Activated effector memory CD4-positive, alpha-beta T cell treated with Interleukin-2 at 50 U/mL for 16 hours (primary cell): ENCODE results near the gene PIK3IP1.
"Not testable (repeated sequence)": the region's sequence is repeated elsewhere in the genome, so short reads cannot be mapped to it uniquely, and the experiment has no call there.

Source experiments
- DNase-seq: peaks from one replicate; pipeline ENCODE4 v3.0.0-alpha.2; 2020

The PIK3IP1 gene

DNA sequence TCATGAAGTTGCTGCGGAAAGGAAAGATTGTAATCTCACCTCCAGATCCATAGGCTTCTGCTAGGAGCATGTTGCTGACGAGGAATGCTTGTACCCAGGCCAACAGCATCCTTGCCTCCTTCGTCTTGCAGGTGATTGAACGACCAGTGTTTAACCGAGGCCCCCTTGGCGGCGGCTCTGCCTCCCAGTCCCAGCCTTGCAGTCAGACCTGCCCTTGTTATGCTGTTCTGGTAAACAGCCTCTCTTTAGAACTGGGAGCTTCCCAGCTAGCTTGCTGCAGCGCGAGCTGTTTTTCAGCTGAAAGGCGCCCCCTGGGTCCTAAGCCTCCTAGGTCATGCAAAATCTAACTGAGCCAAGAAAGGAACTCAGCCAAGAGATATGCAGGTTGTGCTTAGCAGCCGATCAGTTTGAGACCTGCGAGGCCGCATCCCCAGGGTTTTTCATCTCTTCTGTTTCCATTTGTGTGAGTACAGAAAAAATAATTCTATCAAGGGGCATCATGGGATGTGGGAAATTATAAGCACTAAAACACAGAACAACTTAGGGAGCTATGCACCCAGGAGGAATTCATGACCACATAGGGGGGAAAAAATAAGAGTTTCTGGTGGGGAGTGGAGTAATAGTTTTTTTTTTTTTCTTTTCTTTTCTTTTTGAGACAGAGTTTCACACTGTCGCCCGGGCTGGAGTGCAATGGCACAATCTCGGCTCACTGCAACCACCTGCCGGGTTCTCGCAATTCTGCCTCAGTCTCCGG is at the start of gene PIK3IP1:
Gene PIK3IP1 (minus strand): TSS at position 253 of the 754 bp plus-strand sequence. CDS start 144 bp downstream, at position 109.
- peak; percentile 83 for DNase-seq

- DNase-seq = no peak
Measured at GRCh38 chr22:31341386-31342088, 49.2 kb upstream of the PIK3IP1 start.

DNA sequence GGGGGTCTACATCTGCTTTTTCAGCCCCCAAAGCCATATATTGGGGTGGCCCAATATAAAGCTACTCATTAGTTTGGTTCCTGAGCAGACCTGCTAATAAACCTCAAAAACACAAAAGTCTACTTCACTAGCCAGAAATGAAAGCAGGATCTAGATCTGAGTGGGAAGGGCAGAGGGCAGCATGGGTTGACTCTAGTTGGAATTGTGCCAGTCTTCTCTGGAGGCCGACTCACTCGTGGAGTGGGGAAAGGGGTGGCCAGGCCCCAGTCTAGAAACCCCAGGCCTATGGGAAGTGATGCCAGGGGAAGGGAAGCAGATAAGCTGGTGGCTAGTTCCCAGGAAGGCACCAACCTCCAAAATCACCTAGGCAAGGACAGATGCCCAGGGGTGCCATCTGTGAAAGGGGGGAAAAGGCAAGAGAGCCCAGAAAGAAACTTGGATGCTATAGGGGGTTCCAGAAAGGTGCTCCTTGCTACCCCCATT is 48.5 kb upstream of the PIK3IP1 start:
- no peak for DNase-seq

DNA sequence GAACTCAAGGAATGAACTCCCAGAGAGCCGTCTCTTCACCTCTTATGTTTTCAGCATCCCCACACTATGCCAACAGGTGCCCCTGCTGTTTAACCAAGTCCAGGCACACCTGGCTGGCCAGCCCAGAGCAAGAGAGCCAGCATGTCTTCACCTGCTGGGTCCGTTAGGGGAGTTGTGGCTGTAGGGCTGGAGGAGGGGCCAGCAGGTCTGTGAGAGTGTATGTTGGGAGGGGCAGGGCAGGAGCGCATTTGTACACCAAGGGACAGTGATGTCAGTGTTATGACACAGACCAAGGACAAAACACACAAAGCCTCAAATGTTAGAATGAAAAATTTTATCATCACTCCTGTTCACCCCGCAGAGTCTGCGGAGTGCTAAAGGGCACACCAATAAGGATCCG is 48.1 kb upstream of the PIK3IP1 start:
- no peak for DNase-seq

DNA sequence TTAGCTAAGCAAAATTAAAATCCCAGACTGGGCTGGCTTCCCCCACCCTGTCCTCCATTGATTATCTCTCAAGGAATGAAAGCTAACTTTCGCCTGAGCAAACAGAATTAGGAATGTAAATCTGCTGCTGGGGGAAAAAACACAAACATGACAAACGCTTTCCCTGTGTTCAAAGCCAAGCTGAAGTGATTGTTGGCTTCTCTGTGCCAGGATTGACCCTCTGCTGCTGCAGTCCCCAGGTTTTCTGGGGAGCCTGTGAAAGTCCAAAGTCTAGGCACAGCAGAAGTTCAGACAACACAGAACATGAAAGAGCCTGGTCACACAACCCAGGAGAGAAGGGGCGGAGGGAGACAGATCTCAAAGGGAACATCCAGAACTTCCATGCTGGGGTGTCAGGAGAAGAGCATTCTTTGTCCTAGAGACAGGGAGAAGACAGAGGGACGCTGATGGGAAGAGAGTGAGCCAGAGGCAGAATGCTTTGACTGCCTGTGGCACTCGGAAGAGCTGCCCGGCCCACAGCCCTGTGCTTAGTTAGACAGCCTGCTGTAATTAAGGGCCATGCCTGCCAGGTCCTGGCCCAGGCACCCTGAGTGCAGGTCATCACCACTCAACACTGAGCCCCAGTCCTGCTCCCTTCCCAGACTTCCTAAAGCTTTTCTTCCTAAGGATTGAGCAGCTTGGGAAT is 47.0 kb upstream of the PIK3IP1 start:
- DNase-seq = no peak

GRCh38 chr22:31337178-31337577 is 44.9 kb upstream of the PIK3IP1 start:
- no peak for DNase-seq

DNA sequence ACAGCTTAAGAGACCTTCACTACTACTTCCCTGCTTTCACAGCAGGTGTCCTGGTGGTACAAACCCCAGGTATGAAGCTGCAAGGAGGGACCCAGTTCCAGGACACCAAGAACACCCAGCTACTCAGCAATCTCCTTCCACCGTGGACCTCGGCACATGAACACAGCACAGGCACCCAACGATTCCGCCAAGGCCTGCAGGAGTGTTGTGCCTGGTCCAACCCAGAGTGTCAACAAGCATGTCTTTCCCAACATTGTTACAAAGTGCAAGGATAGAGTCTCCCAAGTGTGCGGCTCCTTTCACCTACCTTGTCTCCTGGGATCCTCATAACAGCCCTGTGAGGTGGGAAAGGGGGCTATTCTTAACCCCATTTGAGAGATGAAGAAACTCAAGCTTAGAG is 42.0 kb upstream of the PIK3IP1 start:
- DNase-seq = no peak

- no peak for DNase-seq
Measured at GRCh38 chr22:31333641-31334040, 41.4 kb upstream of the PIK3IP1 start.

DNA sequence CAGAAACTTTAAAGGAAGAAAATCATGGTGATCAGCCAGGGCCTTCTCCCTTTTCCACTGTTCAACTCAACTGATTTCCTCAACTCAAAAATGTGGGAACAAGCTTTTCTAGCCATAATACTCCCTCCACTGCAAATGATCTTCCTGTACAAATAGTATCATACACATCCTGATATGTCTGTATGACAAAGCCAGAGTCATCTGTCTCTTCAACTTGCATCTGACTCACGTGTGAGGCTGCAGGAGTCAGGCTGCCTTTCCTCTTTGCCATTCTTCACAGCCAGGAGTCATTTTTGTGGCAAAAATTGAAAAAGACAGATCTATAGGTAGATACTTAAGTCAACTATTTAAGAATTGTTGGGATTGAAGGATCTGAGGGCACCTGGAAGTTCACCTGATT is 40.6 kb upstream of the PIK3IP1 start:
- DNase-seq = no peak

DNA sequence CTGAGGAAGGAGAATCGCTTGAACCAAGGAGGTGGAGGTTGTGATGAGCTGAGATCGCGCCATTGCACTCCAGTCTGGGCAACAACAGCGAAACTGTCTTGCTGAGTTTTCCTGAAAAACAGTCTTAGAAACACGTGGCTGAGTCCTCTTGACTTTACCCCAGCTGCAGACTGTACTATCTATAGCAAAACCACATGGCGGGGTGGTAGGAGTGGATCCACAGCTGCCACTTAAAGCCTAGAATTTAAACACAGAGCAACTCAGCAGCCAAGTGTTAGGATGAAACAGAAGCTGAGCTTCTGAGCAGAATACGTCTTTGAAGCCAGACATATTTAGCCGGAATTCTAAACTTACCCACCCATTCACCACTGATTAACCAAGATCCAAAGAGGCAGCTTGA is 39.7 kb upstream of the PIK3IP1 start:
- no peak for DNase-seq

- no peak for DNase-seq
Measured at GRCh38 chr22:31329453-31330215, 37.3 kb upstream of the PIK3IP1 start.

DNA sequence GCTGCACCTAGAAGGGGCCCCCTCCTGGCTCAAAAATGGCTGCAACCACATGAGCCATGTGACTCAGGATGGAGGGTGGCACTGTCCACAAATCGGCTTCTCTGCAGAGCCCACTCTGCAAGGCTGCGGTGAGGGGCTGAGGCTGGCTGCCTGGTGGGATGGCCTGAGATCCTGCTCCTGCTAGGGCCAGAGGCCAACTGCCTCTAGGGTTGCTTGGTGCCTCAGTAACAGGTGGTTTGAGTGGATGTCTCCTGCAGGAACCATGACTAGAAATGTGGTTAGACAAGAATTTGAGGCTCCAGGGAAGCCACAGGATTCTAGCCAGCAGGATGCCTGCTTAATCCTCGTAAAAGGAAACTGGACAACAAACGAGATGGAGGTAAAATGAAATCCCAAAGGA is 36.7 kb upstream of the PIK3IP1 start:
- no peak for DNase-seq

GRCh38 chr22:31328544-31328960 is 36.3 kb upstream of the PIK3IP1 start:
- DNase-seq = no peak

- DNase-seq = no peak
Measured at GRCh38 chr22:31327806-31328543, 35.7 kb upstream of the PIK3IP1 start.

GRCh38 chr22:31326877-31327276 is 34.6 kb upstream of the PIK3IP1 start:
- DNase-seq = no peak

DNA sequence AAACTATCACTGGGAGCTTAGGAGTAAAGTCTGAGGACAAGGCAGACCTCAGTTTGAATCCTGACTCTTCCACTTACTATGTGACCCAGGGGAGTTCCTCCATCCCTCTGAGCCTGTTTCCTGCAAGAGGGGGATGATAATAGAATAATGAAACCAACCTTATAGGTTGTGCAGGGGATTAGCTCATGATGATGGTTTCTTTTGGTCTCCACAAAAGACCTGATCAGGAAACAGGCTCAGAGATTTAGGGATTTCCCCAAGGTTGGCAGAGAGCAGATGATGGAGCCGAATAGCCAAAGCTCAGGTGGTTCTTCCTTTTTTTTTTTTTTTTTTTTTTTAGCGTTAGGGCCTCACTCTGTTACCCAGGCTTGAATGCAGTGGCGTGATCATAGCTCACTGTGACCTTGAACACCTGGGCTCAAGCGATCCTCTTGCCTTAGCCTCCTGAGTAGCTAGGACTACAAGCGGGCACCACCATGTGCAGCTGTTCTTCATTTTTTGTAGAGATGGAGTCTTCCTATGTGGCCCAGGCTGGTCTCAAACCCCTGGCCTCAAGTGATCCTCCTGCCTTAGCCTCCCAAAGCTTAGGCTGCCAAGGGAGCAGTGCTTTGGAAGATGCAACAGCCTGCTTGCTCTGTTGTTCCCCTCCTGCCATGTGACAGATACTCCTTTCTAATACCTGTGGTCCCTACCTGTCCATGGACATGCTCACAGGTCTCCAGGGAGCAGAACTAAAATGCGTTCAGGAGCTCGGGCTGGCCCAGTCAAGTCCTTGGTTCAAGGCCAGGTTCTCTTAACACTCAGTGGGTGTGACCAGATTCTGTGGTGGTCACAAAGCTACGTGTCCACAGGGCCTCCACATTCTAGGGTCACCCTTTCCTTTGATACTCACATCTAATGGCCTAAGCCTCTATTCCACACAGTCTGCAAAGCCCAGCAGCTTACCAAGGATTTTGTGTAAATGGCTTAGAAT is 31.6 kb upstream of the PIK3IP1 start:
- DNase-seq = no peak

- no peak for DNase-seq
Measured at GRCh38 chr22:31321421-31321820, 29.1 kb upstream of the PIK3IP1 start.

DNA sequence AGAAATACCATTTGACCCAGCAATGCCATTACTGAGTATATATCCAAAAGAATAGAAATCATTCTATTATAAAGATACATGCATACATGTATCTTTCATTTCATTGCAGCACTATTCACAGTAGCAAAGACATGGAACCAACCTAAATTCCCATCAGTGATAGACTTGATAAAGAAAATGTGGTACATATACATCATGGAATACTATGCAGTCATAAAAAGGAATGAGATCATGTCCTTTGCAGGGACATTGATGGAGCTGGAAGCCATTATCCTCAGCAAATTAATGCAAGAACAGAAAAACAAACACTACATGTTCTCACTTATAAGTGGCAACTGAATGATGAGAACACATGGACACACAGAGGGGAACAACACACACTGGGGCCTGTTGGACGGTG is 21.9 kb upstream of the PIK3IP1 start:
- DNase-seq = not testable (repeated sequence)

DNA sequence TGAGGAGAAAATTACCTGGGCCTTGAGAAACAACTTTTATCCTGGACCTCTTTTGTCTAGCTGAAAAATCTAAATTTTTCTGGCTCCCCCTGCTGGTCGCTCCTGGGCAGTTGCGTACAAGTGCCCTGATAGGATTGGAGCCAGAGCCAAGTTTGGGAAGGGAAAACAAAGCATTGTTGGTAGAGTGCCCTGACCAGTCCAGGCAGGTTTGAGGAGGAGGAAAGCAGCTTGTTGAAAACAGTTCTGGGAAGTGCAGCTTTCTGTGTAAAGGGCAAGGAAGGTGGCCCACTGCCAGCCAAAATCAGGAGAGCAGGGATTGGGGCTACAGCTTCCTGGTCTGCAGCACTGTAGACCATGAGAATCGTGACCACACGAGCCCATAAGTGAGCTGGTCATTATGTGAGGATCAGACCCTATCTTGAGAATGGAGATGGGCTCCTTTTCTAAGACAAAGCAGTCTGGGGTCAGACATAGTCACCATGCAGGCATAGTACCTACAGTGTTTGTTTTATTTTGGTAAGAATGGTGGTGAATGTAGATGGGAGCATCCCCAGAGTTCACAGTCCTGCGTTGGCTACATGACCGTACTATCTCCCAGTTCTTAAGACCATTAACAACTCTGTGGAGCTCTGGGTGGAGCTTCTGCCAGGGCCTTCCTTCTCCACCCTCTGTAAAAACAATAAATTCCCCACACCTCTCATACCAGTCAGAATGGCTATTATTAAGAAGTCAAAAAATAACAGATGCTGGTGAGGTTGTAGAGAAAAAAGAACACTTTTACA is 21.3 kb upstream of the PIK3IP1 start:
- peak; percentile 46 for DNase-seq

DNA sequence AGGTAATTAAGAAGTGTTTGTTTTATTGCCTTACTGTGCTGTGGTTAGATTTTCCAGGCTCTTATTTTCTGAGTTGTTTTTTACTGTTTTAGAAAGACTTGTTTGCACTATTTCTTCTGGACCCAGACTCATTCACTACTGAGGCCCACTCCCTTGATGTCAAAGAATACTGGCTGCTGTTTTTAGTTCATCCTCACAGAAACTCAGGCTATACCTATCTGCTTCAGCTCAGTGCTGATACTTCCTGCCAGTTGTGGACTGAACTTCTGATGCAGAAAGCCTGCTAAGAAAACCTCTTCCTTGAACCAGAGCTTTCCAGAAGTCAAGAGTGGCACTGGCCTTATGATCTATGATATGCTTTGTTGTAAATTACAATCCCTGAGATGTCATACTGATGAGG is 15.9 kb upstream of the PIK3IP1 start:
- no peak for DNase-seq
